AG10803 (cell line): Measurements from ENCODE around the gene CTCFL.

Experiments used
- DNase-seq: peaks from one replicate; pipeline ENCODE4 v3.0.0; 2010; ENCODE audit warnings: low read depth
- H3K4me3 ChIP-seq: 2 replicates; pipeline ENCODE4 v1.5.1; 2011; ENCODE audit warnings: mild to moderate bottlenecking, low read length, control low read depth
- CTCF ChIP-seq: conservative IDR thresholded peaks from 2 replicates; pipeline ENCODE4 v1.5.1; 2011; ENCODE audit warnings: mild to moderate bottlenecking, low read length, control low read depth, inconsistent platforms

The CTCFL gene

GRCh38 chr20:57455386-57455785 is 69.6 kb downstream of the CTCFL start:
- DNase-seq, result no peak
- no peak for TF ChIP-seq CTCF
- H3K4me3 ChIP-seq, result no peak overlapping the region

DNA sequence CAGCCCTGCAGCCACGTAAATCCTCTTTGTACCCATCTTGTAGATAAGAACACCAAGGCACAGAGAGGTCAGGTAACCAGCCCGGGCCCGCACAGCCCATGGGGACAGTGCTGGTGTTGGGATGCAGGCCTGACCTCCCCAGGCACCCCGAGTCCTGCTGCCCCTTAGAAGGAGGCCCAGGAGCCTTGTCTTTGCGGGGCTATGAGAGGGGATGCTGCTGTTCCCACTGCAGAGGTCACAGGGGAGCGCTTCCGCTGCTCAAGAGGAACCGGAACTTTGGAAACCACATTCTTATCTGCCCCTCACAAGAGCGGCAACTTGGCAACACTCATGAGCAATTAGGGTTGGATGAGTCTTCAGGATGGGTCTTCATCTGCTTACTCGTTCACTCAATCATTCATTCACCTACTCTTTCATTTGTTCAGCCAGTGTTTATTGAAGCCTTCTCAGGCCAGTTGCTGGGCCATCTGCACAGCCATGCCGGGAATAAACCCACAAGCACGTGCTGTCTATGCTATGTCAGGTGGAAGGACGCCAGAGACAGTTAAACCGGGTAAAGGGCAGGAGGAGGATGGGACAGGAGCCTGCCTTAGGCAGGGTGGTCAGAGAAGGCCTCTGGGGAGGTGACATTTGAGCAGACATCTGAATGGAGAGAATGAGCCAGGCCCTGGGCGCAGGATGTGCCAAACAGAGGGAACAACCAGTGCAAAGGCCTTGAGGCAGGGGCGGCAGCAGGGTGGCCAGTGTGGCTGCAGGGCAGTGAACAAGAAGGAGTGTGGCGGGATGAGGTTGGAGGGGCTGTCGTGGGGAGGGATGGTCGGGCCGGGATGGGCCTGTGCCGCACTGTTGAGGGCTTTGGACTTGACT is 72.9 kb downstream of the CTCFL start:
- DNase-seq, result peak; percentile 45
- H3K4me3 ChIP-seq, result no peak overlapping the region
- TF ChIP-seq CTCF, result no peak

DNA sequence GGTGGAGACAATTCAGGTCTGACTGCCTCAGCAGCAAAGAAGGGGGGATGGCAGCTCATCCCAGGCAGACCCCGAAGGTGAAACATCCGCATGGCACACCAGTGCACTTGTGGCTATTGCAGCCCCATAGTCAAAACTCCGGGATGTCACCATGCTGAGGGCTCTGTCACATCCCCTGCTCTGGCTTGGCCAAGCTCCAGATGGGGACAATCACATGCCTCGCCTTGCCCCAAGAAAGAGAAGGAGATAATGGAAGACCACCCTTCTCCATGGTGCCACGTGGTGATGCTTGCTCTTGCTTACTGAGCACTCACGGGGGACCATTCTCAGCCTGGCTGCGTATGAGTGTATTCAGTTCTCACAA is 73.5 kb downstream of the CTCFL start:
- TF ChIP-seq CTCF, result no peak
- DNase-seq, result no peak
- H3K4me3 ChIP-seq, result no peak overlapping the region

DNA sequence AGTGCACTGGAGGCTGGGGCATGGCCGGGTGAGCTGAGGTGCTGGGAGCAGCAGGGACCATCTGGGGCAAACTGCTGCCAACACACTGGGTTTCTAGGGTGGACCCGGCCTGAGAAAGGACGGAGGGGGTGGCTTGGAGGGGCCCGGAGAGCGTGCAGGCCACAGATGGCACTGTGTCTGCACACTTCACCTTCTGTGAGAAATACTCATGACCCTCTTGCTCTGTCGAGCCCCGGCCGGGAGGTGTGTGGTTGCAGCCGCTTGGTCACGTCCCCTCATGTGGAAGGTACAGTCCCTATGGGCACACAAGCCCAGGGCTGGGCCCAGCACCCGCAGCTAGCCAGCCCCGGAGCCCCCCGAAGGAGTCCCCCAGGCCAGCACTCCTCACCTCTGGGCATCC is 74.0 kb downstream of the CTCFL start:
- no peak overlapping the region for H3K4me3 ChIP-seq
- TF ChIP-seq CTCF, result no peak
- DNase-seq, result no peak

DNA sequence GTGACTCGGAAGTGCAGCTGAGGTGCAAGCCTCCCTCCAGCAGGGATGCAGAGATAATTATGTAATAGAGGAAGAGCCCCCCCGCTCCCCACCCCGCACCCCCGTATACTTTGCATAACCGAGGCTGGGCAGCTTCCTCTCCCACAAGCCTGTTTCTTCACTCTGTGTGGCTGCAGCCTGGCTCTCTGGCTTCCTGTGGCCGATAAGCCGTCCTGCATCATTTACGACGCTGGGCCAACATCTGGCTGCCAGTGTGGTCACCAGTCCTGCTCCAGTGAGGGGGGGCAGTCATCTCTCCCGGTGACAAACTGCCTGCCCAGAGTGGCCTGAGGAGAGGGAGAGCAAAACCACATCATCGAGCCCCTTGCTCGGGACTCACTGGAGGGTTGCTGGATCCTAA is 74.5 kb downstream of the CTCFL start:
- DNase-seq, result peak; percentile 74
- H3K4me3 ChIP-seq, result no peak overlapping the region
- no peak for TF ChIP-seq CTCF

GRCh38 chr20:57449398-57450354 is 75.3 kb downstream of the CTCFL start:
- DNase-seq, result no peak
- TF ChIP-seq CTCF, result no peak
- H3K4me3 ChIP-seq, result no peak overlapping the region
